Hematopoietic multipotent progenitor cell treated with erythropoietin and hydrocortisone succinate and interleukin-3 and kit ligand, for 4 days (in vitro differentiated cells): ENCODE data around the gene TEDC1.

ENCODE experiments used
- DNase-seq: peaks from one replicate; pipeline ENCODE4 v3.0.0-alpha.2; 2015

Gene TEDC1

GRCh38 chr14:105474483-105475268 is 16.4 kb upstream of the TEDC1 start, which contains the start of gene CRIP2:
Gene CRIP2, plus strand, starts transcription at chr14:105474821. Its CDS starts 42 bp downstream, at chr14:105474863.
- DNase-seq = peak; percentile 40

- DNase-seq = no peak
Observed at GRCh38 chr14:105475269-105476096, 15.6 kb upstream of the TEDC1 start.

- DNase-seq = peak; percentile 27
Observed at GRCh38 chr14:105476097-105476830, 14.8 kb upstream of the TEDC1 start.

- no peak for DNase-seq
Observed at GRCh38 chr14:105476831-105477659, 14.0 kb upstream of the TEDC1 start.

- DNase-seq = peak; percentile 31
Observed at GRCh38 chr14:105477660-105478397, 13.2 kb upstream of the TEDC1 start.

GRCh38 chr14:105478398-105479251 is 12.4 kb upstream of the TEDC1 start:
- DNase-seq = no peak

GRCh38 chr14:105479431-105480158 is 11.5 kb upstream of the TEDC1 start:
- no peak for DNase-seq

GRCh38 chr14:105480199-105480746 is 10.8 kb upstream of the TEDC1 start:
- no peak for DNase-seq

- peak; percentile 91 for DNase-seq
Observed at GRCh38 chr14:105480807-105481801, 9.9 kb upstream of the TEDC1 start.

- DNase-seq = peak; percentile 98
Observed at GRCh38 chr14:105481886-105482457, 9.1 kb upstream of the TEDC1 start.

GRCh38 chr14:105482486-105483110 is 8.4 kb upstream of the TEDC1 start:
- no peak for DNase-seq

GRCh38 chr14:105483300-105484068 is 7.6 kb upstream of the TEDC1 start:
- DNase-seq = no peak

- DNase-seq = no peak
Observed at GRCh38 chr14:105484069-105484996, 6.7 kb upstream of the TEDC1 start.

GRCh38 chr14:105484997-105485393 is 6.1 kb upstream of the TEDC1 start:
- no peak for DNase-seq

GRCh38 chr14:105485739-105486162 is 5.3 kb upstream of the TEDC1 start:
- peak; percentile 91 for DNase-seq
